Astrocyte (in vitro differentiated cells and primary cell): ENCODE results near the gene RPL13. TPM values are rescaled to one million over a fixed set of nuclear protein-coding genes. Genes with fewer than 3 reads are reported as not detected.

ENCODE experiments used
- DNase-seq: peaks from one replicate; pipeline ENCODE4 v3.0.0-alpha.2; 2010; ENCODE audit warnings: low read depth
- FAIRE-seq: peaks from 2 replicates; lab custom pipeline; 2011; peaks lifted over from hg19 to GRCh38; lab: Jason Lieb, UNC
- H2AFZ ChIP-seq: 2 replicates; pipeline ENCODE4 v1.6.0; 2012; ENCODE audit warnings: low read depth, low read length, inconsistent platforms
- H3K27ac ChIP-seq: 2 replicates; pipeline ENCODE4 v1.5.1; 2011; ENCODE audit warnings: low read depth, low read length, inconsistent platforms
- H3K27me3 ChIP-seq: 2 replicates; pipeline ENCODE4 v1.6.0; 2011; ENCODE audit warnings: low read length, inconsistent platforms; ENCODE audit not compliant: insufficient read depth
- H3K36me3 ChIP-seq: 2 replicates; pipeline ENCODE4 v1.5.1; 2011; ENCODE audit warnings: low read length, inconsistent platforms; ENCODE audit not compliant: insufficient read depth
- H3K4me1 ChIP-seq: 2 replicates; pipeline ENCODE4 v1.5.1; 2011; ENCODE audit warnings: low read length, inconsistent platforms; ENCODE audit not compliant: insufficient read depth
- H3K4me2 ChIP-seq: 2 replicates; pipeline ENCODE4 v1.6.0; 2012; ENCODE audit warnings: low read length, inconsistent platforms
- H3K4me3 ChIP-seq: 2 replicates; pipeline ENCODE4 v1.5.1; 2011; ENCODE audit warnings: low read depth, mild to moderate bottlenecking, low read length, inconsistent platforms; ENCODE audit not compliant: insufficient read depth
- H3K79me2 ChIP-seq: 2 replicates; pipeline ENCODE4 v1.6.0; 2012; ENCODE audit warnings: mild to moderate bottlenecking, low read length, inconsistent platforms; ENCODE audit not compliant: insufficient read depth
- H3K9ac ChIP-seq: 2 replicates; pipeline ENCODE4 v1.6.0; 2012; ENCODE audit warnings: mild to moderate bottlenecking, low read length, inconsistent platforms
- H3K9me3 ChIP-seq: 2 replicates; pipeline ENCODE4 v1.5.1; 2012; ENCODE audit warnings: low read depth, mild to moderate bottlenecking, low read length, inconsistent platforms; ENCODE audit not compliant: insufficient read depth
- H4K20me1 ChIP-seq: 2 replicates; pipeline ENCODE4 v1.6.0; 2012; ENCODE audit warnings: low read length, inconsistent platforms; ENCODE audit not compliant: insufficient read depth
- H3K27ac Mint-ChIP-seq: one replicate; pipeline ENCODE4 v1.8.0; 2021; ENCODE audit warnings: mild to moderate bottlenecking, mixed read lengths; ENCODE audit not compliant: unreplicated experiment
- H3K27me3 Mint-ChIP-seq: one replicate; pipeline ENCODE4 v1.8.0; 2021; ENCODE audit warnings: low read depth, mixed read lengths; ENCODE audit not compliant: unreplicated experiment
- H3K36me3 Mint-ChIP-seq: one replicate; pipeline ENCODE4 v1.8.0; 2021; ENCODE audit warnings: low read depth, mixed read lengths; ENCODE audit not compliant: unreplicated experiment
- H3K4me1 Mint-ChIP-seq: one replicate; pipeline ENCODE4 v1.8.0; 2021; ENCODE audit warnings: low read depth, mixed read lengths; ENCODE audit not compliant: unreplicated experiment
- H3K4me3 Mint-ChIP-seq: one replicate; pipeline ENCODE4 v1.8.0; 2021; ENCODE audit warnings: mild to moderate bottlenecking, moderate library complexity, mixed read lengths; ENCODE audit not compliant: unreplicated experiment
- H3K9me3 Mint-ChIP-seq: one replicate; pipeline ENCODE4 v1.8.0; 2021; ENCODE audit warnings: mild to moderate bottlenecking, mixed read lengths; ENCODE audit not compliant: unreplicated experiment
- CTCF ChIP-seq: IDR thresholded peaks from 2 replicates; pipeline ENCODE4 v1.5.1; 2011; ENCODE audit warnings: low read depth, mild to moderate bottlenecking, inconsistent platforms, low read length, moderate library complexity; ENCODE audit not compliant: insufficient read depth
- EZH2 ChIP-seq: IDR thresholded peaks from 2 replicates; pipeline ENCODE4 v1.6.1; 2012; ENCODE audit warnings: mild to moderate bottlenecking, low read length, inconsistent platforms; ENCODE audit not compliant: insufficient read depth
- total RNA-seq: library from RNA; stranded (reverse); gene quantifications from 2 replicates; pipeline ENCODE4 v1.2.1, GENCODE V29; 2021

Gene RPL13
- total RNA-seq, 1 donor from 2014 or later, result 1,239 TPM

GRCh38 chr16:89555780-89556179 is 4.7 kb upstream of the RPL13 start:
- Histone ChIP-seq H3K79me2 (peaks cover 3% of the 10 kb centered on the region), H3K9me3 (no peaks in the 10 kb centered on the region), H3K36me3 (peaks cover 11% of the 10 kb centered on the region), H3K4me1 (peaks cover 20% of the 10 kb centered on the region), H2AFZ (no peak overlapping the region), H3K9ac (no peak overlapping the region), H3K4me2 (no peak overlapping the region), H3K4me3 (no peak overlapping the region), H3K27ac (no peak overlapping the region), H3K27me3 (no peaks in the 10 kb centered on the region), H4K20me1 (peaks cover 7% of the 10 kb centered on the region)
- no peaks in the 10 kb centered on the region for H3K9me3 Mint-ChIP-seq
- no peak overlapping the region for H3K4me3 Mint-ChIP-seq
- H3K27ac Mint-ChIP-seq, result no peak overlapping the region
- peaks cover 8% of the 10 kb centered on the region for H3K4me1 Mint-ChIP-seq
- DNase-seq, result no peak
- no peaks in the 10 kb centered on the region for H3K27me3 Mint-ChIP-seq
- no peak for TF ChIP-seq CTCF
- TF ChIP-seq EZH2, result no peak
- peaks cover 34% of the 10 kb centered on the region for H3K36me3 Mint-ChIP-seq
- no peak for FAIRE-seq

GRCh38 chr16:89556750-89557689 is 3.5 kb upstream of the RPL13 start:
- TF ChIP-seq EZH2 (no peak), CTCF (peak; percentile 89)
- H3K9me3 Mint-ChIP-seq, result no peaks in the 10 kb centered on the region
- Histone ChIP-seq H3K9me3 (no peaks in the 10 kb centered on the region), H3K4me3 (no peak overlapping the region), H3K27ac (peak overlapping the region; percentile 19), H3K79me2 (peaks cover 16% of the 10 kb centered on the region), H4K20me1 (peaks cover 19% of the 10 kb centered on the region), H2AFZ (no peak overlapping the region), H3K4me2 (peak overlapping the region; percentile 23), H3K36me3 (peaks cover 12% of the 10 kb centered on the region), H3K9ac (peak overlapping the region; percentile 44), H3K4me1 (peaks cover 24% of the 10 kb centered on the region), H3K27me3 (no peaks in the 10 kb centered on the region)
- FAIRE-seq (no peak), DNase-seq (peak; percentile 42)
- peak overlapping the region; percentile 47 for H3K27ac Mint-ChIP-seq
- H3K4me3 Mint-ChIP-seq, result peak overlapping the region; percentile 76
- H3K36me3 Mint-ChIP-seq, result peaks cover 32% of the 10 kb centered on the region
- no peaks in the 10 kb centered on the region for H3K27me3 Mint-ChIP-seq
- peaks cover 8% of the 10 kb centered on the region for H3K4me1 Mint-ChIP-seq
